ENCODE data around the gene CEP112.

DNA sequence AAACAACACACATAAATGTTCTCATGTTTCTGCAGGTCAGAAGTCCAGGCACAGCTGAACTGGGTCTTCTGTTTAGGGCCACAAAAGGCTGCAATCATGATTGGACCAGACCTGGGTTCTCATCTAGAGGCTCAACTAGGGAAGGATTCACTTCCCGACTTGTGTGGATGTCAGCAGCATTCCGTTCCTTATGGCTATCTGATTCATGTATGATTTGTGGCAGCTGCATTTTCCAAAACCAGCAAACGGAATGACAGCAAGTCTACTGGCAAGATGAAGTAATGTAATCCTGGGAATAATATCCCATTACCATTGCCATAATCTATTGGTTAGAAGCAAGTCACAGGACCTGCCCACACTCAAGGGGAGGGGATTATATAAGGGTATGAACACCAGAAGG lies 22.1 kb downstream of the CEP112 start:
- TF ChIP-seq, protein P1, sequence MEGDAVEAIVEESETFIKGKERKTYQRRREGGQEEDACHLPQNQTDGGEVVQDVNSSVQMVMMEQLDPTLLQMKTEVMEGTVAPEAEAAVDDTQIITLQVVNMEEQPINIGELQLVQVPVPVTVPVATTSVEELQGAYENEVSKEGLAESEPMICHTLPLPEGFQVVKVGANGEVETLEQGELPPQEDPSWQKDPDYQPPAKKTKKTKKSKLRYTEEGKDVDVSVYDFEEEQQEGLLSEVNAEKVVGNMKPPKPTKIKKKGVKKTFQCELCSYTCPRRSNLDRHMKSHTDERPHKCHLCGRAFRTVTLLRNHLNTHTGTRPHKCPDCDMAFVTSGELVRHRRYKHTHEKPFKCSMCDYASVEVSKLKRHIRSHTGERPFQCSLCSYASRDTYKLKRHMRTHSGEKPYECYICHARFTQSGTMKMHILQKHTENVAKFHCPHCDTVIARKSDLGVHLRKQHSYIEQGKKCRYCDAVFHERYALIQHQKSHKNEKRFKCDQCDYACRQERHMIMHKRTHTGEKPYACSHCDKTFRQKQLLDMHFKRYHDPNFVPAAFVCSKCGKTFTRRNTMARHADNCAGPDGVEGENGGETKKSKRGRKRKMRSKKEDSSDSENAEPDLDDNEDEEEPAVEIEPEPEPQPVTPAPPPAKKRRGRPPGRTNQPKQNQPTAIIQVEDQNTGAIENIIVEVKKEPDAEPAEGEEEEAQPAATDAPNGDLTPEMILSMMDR (IDR thresholded peaks at IDR 0.05) = no peak
- TF ChIP-seq EZH2phosphoT487 (IDR thresholded peaks at IDR 0.05) = no peak

Data from neural progenitor cell (in vitro differentiated cells).